Mesenchymal stem cell (in vitro differentiated cells and primary cell): ENCODE results near the gene HCAR3. TPM values are rescaled to one million over a fixed set of nuclear protein-coding genes. Genes with fewer than 3 reads are reported as not detected.

Source experiments
- DNase-seq: peaks from one replicate; pipeline ENCODE4 v3.0.0-alpha.2; 2013
- H2AFZ ChIP-seq: one replicate; pipeline ENCODE4 v1.6.1; 2013; ENCODE audit warnings: low read depth, mild to moderate bottlenecking, control low read depth, inconsistent platforms, low read length, moderate library complexity
- H2AK5ac ChIP-seq: 2 replicates; pipeline ENCODE4 v1.6.1; 2013; ENCODE audit warnings: low read length, moderate library complexity, mild to moderate bottlenecking, inconsistent platforms; ENCODE audit not compliant: severe bottlenecking
- H2BK120ac ChIP-seq: one replicate; pipeline ENCODE4 v1.6.1; 2013; ENCODE audit warnings: low read depth, mild to moderate bottlenecking, inconsistent platforms, low read length, moderate library complexity
- H2BK12ac ChIP-seq, 2 experiments: one replicate each; pipeline ENCODE4 v1.6.1; 2013; ENCODE audit warnings: inconsistent platforms in 2 of 2, low read length in 2 of 2, mild to moderate bottlenecking in 2 of 2, moderate library complexity in 2 of 2, control low read depth in 1 of 2
- H2BK15ac ChIP-seq: one replicate; pipeline ENCODE4 v1.6.1; 2013; ENCODE audit warnings: mild to moderate bottlenecking, low read depth, inconsistent platforms; ENCODE audit not compliant: poor library complexity, severe bottlenecking
- H2BK5ac ChIP-seq: 2 replicates; pipeline ENCODE4 v1.6.1; 2013; ENCODE audit warnings: low read depth, mild to moderate bottlenecking, low read length, control low read depth, inconsistent platforms; ENCODE audit not compliant: poor library complexity, severe bottlenecking
- H3K14ac ChIP-seq, 2 experiments: one replicate each; pipeline ENCODE4 v1.6.1; 2013; ENCODE audit warnings: inconsistent platforms in 2 of 2, low read length in 2 of 2, control low read depth in 1 of 2, mild to moderate bottlenecking in 1 of 2, moderate library complexity in 1 of 2
- H3K18ac ChIP-seq, 2 experiments: one replicate each; pipeline ENCODE4 v1.6.1; 2013; ENCODE audit warnings: inconsistent platforms in 2 of 2, low read length in 2 of 2, control low read depth in 1 of 2, low read depth in 1 of 2, mild to moderate bottlenecking in 1 of 2
- H3K23ac ChIP-seq, 2 experiments: one replicate each; pipeline ENCODE4 v1.6.1; 2013; ENCODE audit warnings: inconsistent platforms in 2 of 2, low read length in 2 of 2, mild to moderate bottlenecking in 2 of 2, moderate library complexity in 2 of 2, control low read depth in 1 of 2
- H3K27ac ChIP-seq: 2 replicates; pipeline ENCODE4 v1.5.1; 2013; ENCODE audit warnings: mild to moderate bottlenecking, moderate library complexity, low read length, control low read depth, inconsistent platforms; ENCODE audit not compliant: poor library complexity, severe bottlenecking
- H3K27me3 ChIP-seq, 2 experiments: 2 replicates each; pipeline versions ENCODE4 v1.6.1 to v1.7.0; 2013; ENCODE audit warnings: low read length in 2 of 2, mild to moderate bottlenecking in 2 of 2, moderate library complexity in 2 of 2, control low read depth in 1 of 2, inconsistent platforms in 1 of 2; ENCODE audit not compliant: control insufficient read depth in 1 of 2, insufficient read depth in 1 of 2
- H3K36me3 ChIP-seq, 2 experiments: 2 replicates each; pipeline versions ENCODE4 v1.6.1 to v1.7.0; 2013; ENCODE audit warnings: low read length in 2 of 2, control low read depth in 1 of 2, inconsistent platforms in 1 of 2, low read depth in 1 of 2, mild to moderate bottlenecking in 1 of 2; ENCODE audit not compliant: insufficient read depth in 2 of 2, control insufficient read depth in 1 of 2
- H3K4ac ChIP-seq, 2 experiments: one replicate each; pipeline ENCODE4 v1.6.1; 2013; ENCODE audit warnings: inconsistent platforms in 2 of 2, low read length in 2 of 2, mild to moderate bottlenecking in 2 of 2, moderate library complexity in 2 of 2, control low read depth in 1 of 2, low read depth in 1 of 2
- H3K4me1 ChIP-seq: 2 replicates; pipeline ENCODE4 v1.6.1; 2013; ENCODE audit warnings: low read depth, low read length, control low read depth; ENCODE audit not compliant: control insufficient read depth, insufficient read depth
- H3K4me2 ChIP-seq: 2 replicates; pipeline ENCODE4 v1.6.1; 2013; ENCODE audit warnings: low read length, mild to moderate bottlenecking, inconsistent platforms; ENCODE audit not compliant: poor library complexity, severe bottlenecking
- H3K4me3 ChIP-seq, 2 experiments: 2 replicates each; pipeline versions ENCODE4 v1.5.1 to v1.7.0; 2013; ENCODE audit warnings: low read length in 2 of 2, mild to moderate bottlenecking in 2 of 2, control low read depth in 1 of 2, low read depth in 1 of 2; ENCODE audit not compliant: insufficient read depth in 1 of 2
- H3K79me1 ChIP-seq: replicated peaks from 2 replicates; pipeline ENCODE4 v1.6.1; 2013; ENCODE audit warnings: mild to moderate bottlenecking, control low read depth, low read length, inconsistent platforms; ENCODE audit not compliant: poor library complexity, severe bottlenecking
- H3K9ac ChIP-seq: 2 replicates; pipeline ENCODE4 v1.7.0; 2013; ENCODE audit warnings: mild to moderate bottlenecking, low read length, moderate library complexity
- H3K9me3 ChIP-seq: 2 replicates; pipeline ENCODE4 v1.7.0; 2013; ENCODE audit warnings: mild to moderate bottlenecking, low read length; ENCODE audit not compliant: control insufficient read depth
- H4K8ac ChIP-seq: one replicate; pipeline ENCODE4 v1.6.1; 2013; ENCODE audit warnings: inconsistent platforms, mild to moderate bottlenecking, low read length, moderate library complexity
- H4K91ac ChIP-seq: one replicate; pipeline ENCODE4 v1.6.1; 2013; ENCODE audit warnings: mild to moderate bottlenecking, low read length, inconsistent platforms
- WGBS: methylation state at CpG from one replicate; pipeline ENCODE4 v1.1.7; 2013; ENCODE audit warnings: mixed read lengths; 5-methylcytosine and 5-hydroxymethylcytosine counted together
- small RNA-seq: library from polyadenylated mRNA; stranded (forward); fragments of <200 nt; extraction: miRNeasy Mini kit (QIAGEN cat#:217004); gene quantifications from one replicate; pipeline ENCODE3, GENCODE V24; 2013; ENCODE audit warnings: low read depth

Gene HCAR3

GRCh38 chr12:122665349-122665748, 51.3 kb downstream of the HCAR3 start:
- Histone ChIP-seq H4K8ac (no peak overlapping the region), H3K18ac (no peak overlapping the region)
- 95% methylated on average over 7 of the region's 8 CpGs for WGBS

More at GRCh38 chr12:122665349-122665748, 51.3 kb downstream of the HCAR3 start:
- Histone ChIP-seq H3K4me2 (no peak overlapping the region), H2AFZ (no peak overlapping the region), H3K36me3 (no peaks in the 10 kb centered on the region), H3K23ac (no peak overlapping the region), H3K14ac (no peak overlapping the region), H3K27ac (no peak overlapping the region), H3K9ac (no peak overlapping the region), H2BK15ac (no peak overlapping the region), H3K4me1 (no peaks in the 10 kb centered on the region), H3K79me1 (no peaks in the 10 kb centered on the region), H3K9me3 (no peaks in the 10 kb centered on the region), H2AK5ac (no peak overlapping the region), H2BK5ac (no peak overlapping the region), H2BK12ac (no peak overlapping the region), H4K91ac (no peak overlapping the region), H3K27me3 (no peaks in the 10 kb centered on the region), H3K4me3 (no peak overlapping the region), H2BK120ac (no peak overlapping the region), H3K4ac (no peak overlapping the region)
- DNase-seq = no peak

Small RNAs within 50 kb of the gene (small RNA-seq; reads per million reads assigned to genes)
- gene AC026333.2 = not detected
